HL-60/S4 treated with retinoic acid at 250 ng/mL for 4 days and 3 days (cell line): ENCODE measurements around the gene FAM200B.

Experiments
- in situ Hi-C: fragments of 300-500 bp; cut with MboI; formaldehyde crosslinking; loops from 2 replicates; pipeline ENCODE4 v1.7.0; 2022; ENCODE audit warnings: low sequenced_read_pairs

The FAM200B gene

DNA sequence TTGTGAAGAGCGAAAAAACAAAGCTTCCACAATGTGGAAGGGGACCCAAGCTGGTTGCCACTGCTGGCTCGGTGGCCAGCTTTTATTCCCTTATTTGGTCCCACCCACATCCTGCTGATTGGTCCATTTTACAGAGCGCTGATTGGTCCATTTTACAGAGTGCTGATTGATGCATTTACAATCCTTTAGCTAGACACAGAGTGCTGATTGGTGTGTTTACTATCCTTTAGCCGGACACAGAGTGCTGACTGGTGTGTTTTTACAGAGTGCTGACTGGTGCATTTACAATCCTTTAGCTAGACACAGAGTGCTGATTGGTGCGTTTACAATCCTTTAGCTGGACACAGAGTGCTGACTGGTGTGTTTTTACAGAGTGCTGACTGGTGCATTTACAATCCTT, 51.4 kb downstream of the FAM200B start:
- in situ Hi-C loops, result loop anchor here (25.0 kb wide), 1 partner anchor 496 kb away; no protein-coding TSS in a partner anchor

GRCh38 chr4:15735536-15735935, 53.9 kb downstream of the FAM200B start:
- in situ Hi-C loops, result loop anchor here (25.0 kb wide), 1 partner anchor 498 kb away; no protein-coding TSS in a partner anchor

- in situ Hi-C loops, result loop anchor here (25.0 kb wide), 1 partner anchor 499 kb away; no protein-coding TSS in a partner anchor
Observed at GRCh38 chr4:15736514-15737050, 55.0 kb downstream of the FAM200B start.

- in situ Hi-C loops, result loop anchor here (25.0 kb wide), 1 partner anchor 500 kb away; no protein-coding TSS in a partner anchor
Observed at GRCh38 chr4:15737255-15737654, 55.6 kb downstream of the FAM200B start.

DNA sequence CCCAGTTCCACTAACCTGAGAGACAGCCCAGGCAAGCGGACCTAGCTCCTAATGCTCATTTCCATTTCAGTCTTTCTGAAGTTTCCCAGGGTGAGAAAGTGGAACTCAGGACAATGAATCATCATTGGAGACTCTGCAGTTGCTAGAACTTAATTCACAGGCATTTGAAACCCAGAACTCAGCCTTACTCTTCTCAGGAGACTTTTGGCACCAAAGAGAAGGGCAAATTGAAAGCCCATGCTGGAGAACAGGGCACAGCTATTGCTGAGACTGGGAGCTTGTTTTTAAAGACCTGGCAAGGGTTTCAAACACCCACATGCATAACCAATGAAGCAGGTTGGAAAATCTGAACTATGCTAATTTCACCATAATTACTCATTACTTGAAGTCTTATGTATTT, 57.2 kb downstream of the FAM200B start:
- in situ Hi-C loops, result loop anchor here (25.0 kb wide), 1 partner anchor 502 kb away; no protein-coding TSS in a partner anchor
